BJ (cell line): ENCODE results near the gene REG4. TPM values are rescaled to one million over a fixed set of nuclear protein-coding genes. Genes with fewer than 3 reads are reported as not detected.
"Not testable (repeated sequence)": the region's sequence is repeated elsewhere in the genome, so short reads cannot be mapped to it uniquely, and the experiment has no call there.

ENCODE experiments used
- CTCF ChIA-PET: fragments of 350-600 bp; formaldehyde crosslinking; extraction: SDS; loops from one replicate; lab custom pipeline; 2021; ENCODE audit warnings: antibody characterized with exemption, inconsistent platforms; lab: Yijun Ruan, JAX
- POLR2A ChIA-PET: fragments of 300-600 bp; sonication (Branson Sonifier 250); formaldehyde crosslinking; extraction: SDS; loops from one replicate; lab custom pipeline; 2021; ENCODE audit warnings: antibody characterized with exemption; lab: Charles Lee
- DNase-seq: peaks from one replicate; pipeline ENCODE4 v3.0.0-alpha.2; 2011; ENCODE audit warnings: low read depth
- H3K27me3 ChIP-seq: 2 replicates; pipeline ENCODE4 v1.6.0; 2011; ENCODE audit warnings: low read length; ENCODE audit not compliant: control insufficient read depth, insufficient read depth
- H3K36me3 ChIP-seq: 2 replicates; pipeline ENCODE4 v1.5.1; 2011; ENCODE audit warnings: low read length; ENCODE audit not compliant: control insufficient read depth, insufficient read depth
- H3K4me3 ChIP-seq: 2 replicates; pipeline ENCODE4 v1.5.1; 2011; ENCODE audit warnings: low read depth, mild to moderate bottlenecking, control low read depth, low read length
- polyA plus RNA-seq: library from polyadenylated mRNA; depleted of rRNA; stranded (reverse); fragments of >200 nt; gene quantifications from 2 replicates; pipeline ENCODE4 v1.2.3, GENCODE V29; 2011
- TF ChIP-seq, protein P1 (sequence below): IDR thresholded peaks from 2 replicates; pipeline ENCODE4 v1.5.1; 2011; ENCODE audit warnings: low read depth, mild to moderate bottlenecking, control low read depth, inconsistent platforms, low read length, moderate library complexity; ENCODE audit not compliant: insufficient read depth

REG4 gene
- polyA plus RNA-seq, 1 experiment: not detected

DNA sequence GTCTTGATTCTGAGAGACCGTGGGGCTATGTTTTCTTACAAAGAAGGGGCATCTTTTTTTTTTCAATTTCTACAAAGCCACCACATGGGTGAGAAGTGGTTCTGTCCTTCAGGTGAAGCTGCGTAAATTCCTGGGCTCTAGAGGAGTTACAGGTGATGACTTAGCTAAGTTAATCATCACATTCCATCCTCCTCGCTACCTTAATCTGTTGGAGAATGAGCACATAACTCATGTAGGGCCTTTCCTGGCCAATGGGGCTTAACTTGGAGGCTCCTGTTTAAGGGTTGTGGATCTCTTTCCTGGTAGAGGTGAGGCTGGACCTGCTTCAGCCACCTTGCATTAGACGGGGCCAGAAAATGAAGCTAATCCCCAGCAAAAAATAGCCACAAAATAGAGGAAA is 19.9 kb downstream of the REG4 start:
- no peak overlapping the region for H3K4me3 ChIP-seq
- POLR2A ChIA-PET: no interaction called here
- peaks cover 2% of the 10 kb centered on the region; the same call in 1 of the 2 replicates for H3K27me3 ChIP-seq
- H3K36me3 ChIP-seq: no peaks in the 10 kb centered on the region
- CTCF ChIA-PET: interaction anchor here (1.0 kb wide), 1 partner anchor 17 kb away, joined by 4 read pairs; no protein-coding TSS in a partner anchor
- TF ChIP-seq, protein P1, sequence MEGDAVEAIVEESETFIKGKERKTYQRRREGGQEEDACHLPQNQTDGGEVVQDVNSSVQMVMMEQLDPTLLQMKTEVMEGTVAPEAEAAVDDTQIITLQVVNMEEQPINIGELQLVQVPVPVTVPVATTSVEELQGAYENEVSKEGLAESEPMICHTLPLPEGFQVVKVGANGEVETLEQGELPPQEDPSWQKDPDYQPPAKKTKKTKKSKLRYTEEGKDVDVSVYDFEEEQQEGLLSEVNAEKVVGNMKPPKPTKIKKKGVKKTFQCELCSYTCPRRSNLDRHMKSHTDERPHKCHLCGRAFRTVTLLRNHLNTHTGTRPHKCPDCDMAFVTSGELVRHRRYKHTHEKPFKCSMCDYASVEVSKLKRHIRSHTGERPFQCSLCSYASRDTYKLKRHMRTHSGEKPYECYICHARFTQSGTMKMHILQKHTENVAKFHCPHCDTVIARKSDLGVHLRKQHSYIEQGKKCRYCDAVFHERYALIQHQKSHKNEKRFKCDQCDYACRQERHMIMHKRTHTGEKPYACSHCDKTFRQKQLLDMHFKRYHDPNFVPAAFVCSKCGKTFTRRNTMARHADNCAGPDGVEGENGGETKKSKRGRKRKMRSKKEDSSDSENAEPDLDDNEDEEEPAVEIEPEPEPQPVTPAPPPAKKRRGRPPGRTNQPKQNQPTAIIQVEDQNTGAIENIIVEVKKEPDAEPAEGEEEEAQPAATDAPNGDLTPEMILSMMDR: no peak
- no peak for DNase-seq

DNA sequence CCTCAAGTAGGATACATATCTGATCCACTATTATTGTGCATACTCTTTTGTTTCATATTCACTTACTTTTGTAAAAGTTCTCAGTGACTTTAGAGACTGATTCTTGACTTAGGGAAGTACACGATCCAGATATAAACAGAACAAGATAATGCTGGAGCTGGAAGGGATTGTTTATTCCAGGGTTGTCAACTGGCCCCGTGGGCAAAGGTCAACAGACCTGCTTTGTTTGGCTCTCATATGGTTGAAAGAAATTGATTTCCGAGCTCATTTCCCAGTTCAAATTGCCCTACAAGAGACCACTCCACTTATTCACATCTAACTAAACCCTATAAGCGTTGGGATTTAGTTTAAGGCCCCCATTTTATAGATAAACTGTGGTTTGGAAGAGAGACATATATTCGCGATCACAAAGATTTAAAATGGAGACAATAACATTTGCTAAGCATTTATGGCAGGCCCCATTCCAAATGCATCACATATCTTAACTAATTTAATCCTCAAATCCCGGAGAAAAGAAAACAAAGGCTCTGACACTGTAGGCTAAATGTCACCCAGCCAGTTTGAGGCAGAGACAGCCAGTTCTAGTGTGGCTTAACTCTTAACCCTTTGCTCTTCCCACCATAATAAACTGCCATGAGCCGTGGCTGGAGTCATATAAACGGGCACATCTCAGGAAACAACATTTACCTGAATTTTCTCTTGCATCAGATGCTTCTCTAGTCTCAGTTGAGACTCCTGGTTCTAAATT is 20.6 kb downstream of the REG4 start:
- H3K27me3 ChIP-seq: peaks cover 2% of the 10 kb centered on the region; the same call in 1 of the 2 replicates
- DNase-seq: no peak
- TF ChIP-seq, protein P1: no peak
- ChIA-PET POLR2A (no interaction called here), CTCF (interaction anchor here (1.0 kb wide), 1 partner anchor 18 kb away, joined by 4 read pairs; no protein-coding TSS in a partner anchor)
- H3K36me3 ChIP-seq: no peaks in the 10 kb centered on the region
- no peak overlapping the region for H3K4me3 ChIP-seq

DNA sequence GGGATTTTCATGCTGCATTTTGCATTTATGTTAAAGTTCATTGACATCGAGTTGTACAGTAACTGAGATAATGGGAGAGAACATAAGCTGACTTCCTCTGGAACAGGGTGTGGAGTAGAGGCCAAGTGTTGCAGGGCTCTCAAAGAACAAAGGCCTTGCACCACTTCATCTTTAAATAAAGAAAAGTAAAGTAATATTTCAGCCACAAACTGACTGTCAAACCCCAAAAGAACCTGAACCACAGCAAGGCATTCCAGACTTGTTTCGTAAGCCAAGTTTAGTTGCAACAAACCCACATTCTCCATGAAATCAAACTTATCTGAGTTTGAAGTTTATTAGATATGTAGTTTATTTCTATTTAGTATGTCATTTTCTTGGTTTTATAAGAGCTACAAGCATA is 23.5 kb downstream of the REG4 start:
- DNase-seq: no peak
- CTCF ChIA-PET: interaction anchor here (1.2 to 2.6 kb wide), 2 partner anchors 21 to 43 kb away, joined by 4 to 7 read pairs; no protein-coding TSS in a partner anchor
- Histone ChIP-seq H3K36me3 (no peaks in the 10 kb centered on the region), H3K4me3 (no peak overlapping the region), H3K27me3 (peaks cover 5% of the 10 kb centered on the region; the same call in 1 of the 2 replicates)
- POLR2A ChIA-PET: no interaction called here
- TF ChIP-seq, protein P1: no peak

DNA sequence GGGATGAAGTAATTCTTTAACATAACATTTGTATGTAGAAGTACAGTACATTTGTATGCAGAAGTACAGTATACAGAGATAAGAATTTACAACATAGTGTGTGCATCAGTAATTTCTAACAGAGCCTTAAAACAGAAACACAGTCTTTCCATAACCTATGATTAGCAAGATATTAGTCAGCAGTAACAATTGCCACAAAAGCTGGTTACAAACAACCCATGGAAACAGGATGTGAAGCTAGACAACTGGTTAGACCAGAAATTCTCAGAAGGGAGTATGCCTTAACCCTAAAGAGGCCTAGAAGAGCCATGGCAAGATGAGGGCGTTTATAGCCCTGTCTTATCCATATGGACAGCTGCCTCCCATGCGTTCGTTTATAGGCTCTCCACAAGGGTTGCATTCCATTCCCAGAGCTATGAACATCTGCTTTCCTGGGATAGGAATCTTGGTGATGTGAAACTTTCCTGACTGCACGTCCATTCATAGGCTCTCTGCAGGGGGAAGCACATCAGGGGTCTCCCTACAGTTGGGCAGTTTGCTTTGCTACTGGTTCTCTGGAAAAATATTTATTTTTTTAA is 24.7 kb downstream of the REG4 start:
- POLR2A ChIA-PET, H3K36me3 ChIP-seq, H3K27me3 ChIP-seq, DNase-seq, H3K4me3 ChIP-seq: not testable (repeated sequence)
- CTCF ChIA-PET: interaction anchor here (0.8 to 1.2 kb wide), 2 partner anchors 22 to 43 kb away, joined by 3 read pairs; no protein-coding TSS in a partner anchor

DNA sequence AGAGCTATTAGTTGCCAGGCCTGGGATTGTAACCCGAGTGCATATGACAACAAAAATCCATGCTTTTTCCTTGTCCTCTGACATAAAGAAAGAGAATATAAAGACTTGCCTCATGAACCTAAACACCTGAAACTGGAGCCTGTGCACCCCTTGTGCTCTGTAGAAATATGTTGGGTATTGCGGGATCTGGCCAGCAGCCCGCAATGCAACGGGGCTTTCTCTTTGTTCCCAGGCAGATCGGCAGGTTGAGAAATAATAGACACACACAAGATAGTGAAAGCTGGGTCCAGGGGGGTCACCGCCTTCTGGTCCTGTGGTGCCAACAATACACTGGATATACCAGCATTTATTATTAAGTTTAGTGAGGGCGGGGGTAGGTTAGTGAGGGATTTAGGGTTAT is 25.2 kb downstream of the REG4 start:
- H3K4me3 ChIP-seq, POLR2A ChIA-PET, DNase-seq, H3K36me3 ChIP-seq, H3K27me3 ChIP-seq: not testable (repeated sequence)
- CTCF ChIA-PET: interaction anchor here (0.8 to 1.2 kb wide), 2 partner anchors 22 to 43 kb away, joined by 3 read pairs; no protein-coding TSS in a partner anchor

DNA sequence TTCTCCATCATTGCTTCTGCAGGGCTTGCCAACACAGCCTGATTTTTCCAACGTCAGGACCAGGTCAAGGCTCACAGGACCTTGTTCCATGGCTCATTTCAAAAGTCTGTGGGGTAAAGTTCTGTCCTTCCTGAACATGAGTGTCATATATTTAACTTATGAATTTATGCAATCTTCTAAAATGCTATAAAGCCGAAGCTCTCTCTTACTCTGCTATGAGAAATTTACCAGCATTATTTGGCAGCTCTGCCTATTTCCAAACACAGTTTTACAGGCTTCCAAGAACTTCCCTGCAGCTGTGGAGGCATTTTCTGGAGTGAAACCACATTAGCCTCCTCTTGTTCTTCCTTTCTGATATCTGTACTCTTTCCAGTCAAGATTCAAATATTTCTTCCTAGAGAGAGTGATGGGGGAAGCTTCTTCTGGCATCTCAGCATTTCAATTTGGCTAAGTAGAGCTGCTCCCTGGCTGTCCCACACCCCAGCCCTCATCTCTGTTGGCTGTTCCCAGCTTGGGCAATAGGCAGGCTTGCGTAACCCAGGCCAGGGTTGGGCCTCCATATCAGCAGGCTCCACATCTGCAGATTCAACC is 27.0 kb downstream of the REG4 start:
- POLR2A ChIA-PET: no interaction called here
- H3K36me3 ChIP-seq: no peaks in the 10 kb centered on the region
- H3K27me3 ChIP-seq: peaks cover 6% of the 10 kb centered on the region; the same call in 1 of the 2 replicates
- CTCF ChIA-PET: interaction anchor here (0.9 to 1.7 kb wide), 3 partner anchors 11 to 102 kb away, joined by 3 to 9 read pairs (median 5); no protein-coding TSS in a partner anchor
- TF ChIP-seq, protein P1: no peak
- H3K4me3 ChIP-seq: no peak overlapping the region
- DNase-seq: no peak
